GF-D8 (cell line): ENCODE measurements around the gene NCAN.

Experiments used
- DNase-seq: peaks from one replicate; lab custom pipeline; 2025; lab: John Stamatoyannopoulos, UW

Gene NCAN

DNA sequence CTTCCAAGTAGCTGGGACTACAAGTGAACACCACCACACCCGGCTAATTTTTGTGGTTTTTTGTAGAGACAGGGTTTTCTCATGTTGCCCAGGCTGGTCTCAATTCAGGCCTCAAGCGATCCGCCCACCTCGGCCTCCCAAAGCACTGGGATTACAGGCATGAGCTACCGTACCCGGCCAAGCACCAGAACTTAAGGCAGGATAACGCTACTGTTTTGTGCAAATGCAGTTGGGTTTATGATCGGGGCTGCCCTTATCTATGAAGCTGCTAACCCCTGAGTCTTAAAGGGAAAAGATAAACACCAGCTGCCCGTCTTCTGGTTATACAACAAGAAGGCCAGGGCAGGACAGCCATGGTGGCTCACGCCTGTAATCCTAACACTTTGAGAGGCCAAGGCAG, 73.9 kb downstream of the NCAN start:
- DNase-seq = no peak

GRCh38 chr19:19292607-19293006, 80.8 kb downstream of the NCAN start:
- no peak for DNase-seq

- DNase-seq = no peak
Measured at GRCh38 chr19:19294914-19295313, 83.2 kb downstream of the NCAN start.

- DNase-seq = no peak
Measured at GRCh38 chr19:19296953-19297689, 85.4 kb downstream of the NCAN start.

GRCh38 chr19:19297759-19298158, 86.0 kb downstream of the NCAN start:
- DNase-seq = no peak

DNA sequence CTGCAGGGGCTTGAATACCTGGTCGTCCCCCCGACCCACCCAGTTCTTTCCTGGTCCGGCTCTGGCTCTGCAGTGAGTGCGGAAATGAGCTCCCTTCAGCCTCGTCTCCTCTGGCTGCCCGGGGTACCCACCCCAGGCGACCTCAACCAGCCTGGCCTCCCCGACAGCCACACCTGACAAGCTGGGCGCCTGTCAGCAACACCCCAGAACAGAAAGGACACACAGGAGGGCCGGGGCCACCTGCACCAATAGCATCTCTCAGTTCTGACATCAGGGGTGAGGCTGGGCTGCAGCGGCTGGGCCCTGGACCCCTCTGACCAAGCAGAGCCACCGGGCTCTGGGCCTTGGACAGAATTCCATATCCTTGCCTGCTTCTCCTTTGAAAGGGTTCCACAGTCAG, 88.9 kb downstream of the NCAN start:
- DNase-seq = no peak
